GM12878 (cell line): ENCODE results near the gene TLDC2. TPM values are rescaled to one million over a fixed set of nuclear protein-coding genes. Genes with fewer than 3 reads are reported as not detected.
A peak's percentile ranks its signal among the peaks of the same experiment; 100 is the strongest.

ENCODE experiments used
- ATAC-seq: fragments of 200-7000 bp; cut with Tn5 transposase; 3 replicates; pipeline ENCODE4 v1.9.1; 2020; ENCODE audit warnings: mild to moderate bottlenecking, moderate library complexity
- BruUV-seq: library from RNA; stranded (reverse); fragments of 400-500 nt; replicated peaks from 2 replicates; lab custom pipeline; 2021; lab: Mats Ljungman, UMichigan
- CTCF ChIA-PET: fragments of 300-600 bp; sonication (Branson Sonifier 250); formaldehyde crosslinking; extraction: SDS; loops from one replicate; lab custom pipeline; 2021; ENCODE audit warnings: inconsistent platforms; lab: Yijun Ruan, JAX
- POLR2A ChIA-PET: fragments of 350-600 bp; formaldehyde crosslinking; extraction: SDS; loops from one replicate; lab custom pipeline; 2021; ENCODE audit warnings: inconsistent platforms; lab: Charles Lee
- RAD21 ChIA-PET: fragments of 300-600 bp; sonication (Branson Sonifier 250); formaldehyde crosslinking; loops from one replicate; lab custom pipeline; 2023; ENCODE audit warnings: antibody characterized with exemption; ENCODE audit not compliant: unreplicated experiment; lab: Charles Lee
- SMC1A ChIA-PET: fragments of 300-600 bp; sonication (Branson Sonifier 250); formaldehyde crosslinking; loops from one replicate; lab custom pipeline; 2023; ENCODE audit not compliant: unreplicated experiment, uncharacterized antibody; lab: Charles Lee
- DNase-seq: peaks from one replicate; pipeline ENCODE4 v3.0.0-alpha.2; 2011; ENCODE audit warnings: low read depth, low spot score
- FAIRE-seq: peaks from 3 replicates; lab custom pipeline; 2011; peaks lifted over from hg19 to GRCh38; lab: Jason Lieb, UNC
- H2AFZ ChIP-seq: 2 replicates; pipeline ENCODE4 v1.6.0; 2011; ENCODE audit warnings: low read depth, low read length, control low read depth; ENCODE audit not compliant: control insufficient read depth
- H3K27ac ChIP-seq: 2 replicates; pipeline ENCODE4 v1.5.1; 2011; ENCODE audit warnings: control low read depth; ENCODE audit not compliant: control insufficient read depth, insufficient read depth
- H3K27me3 ChIP-seq, 2 experiments: replicated peaks in 1 of 2; 2 replicates each; pipeline versions ENCODE4 v1.6.0 to v1.6.1; 2011; ENCODE audit warnings: low read length in 1 of 2; ENCODE audit not compliant: control insufficient read depth in 2 of 2, insufficient read depth in 2 of 2
- H3K36me3 ChIP-seq, 2 experiments: 2 replicates each; pipeline ENCODE4 v1.5.1; 2011; ENCODE audit warnings: low read length in 1 of 2; ENCODE audit not compliant: control insufficient read depth in 2 of 2, insufficient read depth in 2 of 2
- H3K4me1 ChIP-seq: 2 replicates; pipeline ENCODE4 v1.6.1; 2011; ENCODE audit warnings: mild to moderate bottlenecking, low read length, moderate library complexity, mixed read lengths; ENCODE audit not compliant: control insufficient read depth, insufficient read depth
- H3K4me2 ChIP-seq: 2 replicates; pipeline ENCODE4 v1.6.0; 2011; ENCODE audit warnings: control low read depth; ENCODE audit not compliant: control insufficient read depth, insufficient read depth
- H3K4me3 ChIP-seq: fragments of 200-600 bp; sonication (generic); 2 replicates; pipeline ENCODE4 v1.5.1; 2016
- H3K79me2 ChIP-seq: 2 replicates; pipeline ENCODE4 v1.6.0; 2011; ENCODE audit warnings: low read length; ENCODE audit not compliant: control insufficient read depth, insufficient read depth
- H3K9ac ChIP-seq: 2 replicates; pipeline ENCODE4 v1.8.0; 2011; ENCODE audit warnings: low read length, control low read depth, mixed read lengths; ENCODE audit not compliant: control insufficient read depth, insufficient read depth
- H3K9me3 ChIP-seq: replicated peaks from 3 replicates; pipeline ENCODE4 v1.5.1; 2011; ENCODE audit warnings: mild to moderate bottlenecking, low read length; ENCODE audit not compliant: control insufficient read depth, insufficient read depth
- H4K20me1 ChIP-seq: 2 replicates; pipeline ENCODE4 v1.6.0; 2011; ENCODE audit not compliant: control insufficient read depth, insufficient read depth
- FOXK2 ChIP-seq: fragments of 450-650 bp; IDR thresholded peaks from 2 replicates; pipeline ENCODE4 v1.6.1; 2017; ENCODE audit warnings: mild to moderate bottlenecking, moderate library complexity
- NFYA ChIP-seq: IDR thresholded peaks from 2 replicates; pipeline ENCODE4 v1.6.1; 2011; ENCODE audit warnings: low read depth, mild to moderate bottlenecking, low read length, improper control_type of control experiment, borderline replicate concordance
- NR2C1 ChIP-seq: fragments of 450-650 bp; IDR thresholded peaks from 2 replicates; pipeline ENCODE4 v1.6.1; 2017; ENCODE audit warnings: antibody characterized with exemption, mild to moderate bottlenecking, moderate library complexity
- POLR2A ChIP-seq: IDR thresholded peaks from 2 replicates; pipeline ENCODE4 v1.6.1; 2011; ENCODE audit warnings: low read depth, mild to moderate bottlenecking, low read length
- POU2F2 ChIP-seq: IDR thresholded peaks from 3 replicates; pipeline ENCODE4 v1.6.1; 2011; ENCODE audit warnings: low read depth, mild to moderate bottlenecking, low read length, borderline replicate concordance
- TARDBP ChIP-seq: IDR thresholded peaks from 2 replicates; pipeline ENCODE4 v1.6.1; 2016; ENCODE audit warnings: borderline replicate concordance
- ZSCAN29 ChIP-seq: fragments of 450-650 bp; IDR thresholded peaks from 2 replicates; pipeline ENCODE4 v1.6.1; 2017; ENCODE audit warnings: mild to moderate bottlenecking, moderate library complexity
- WGBS: methylation state at CpG from one replicate; pipeline ENCODE4 v1.1.6; 2016; ENCODE audit warnings: low lambda C conversion rate; ENCODE audit not compliant: insufficient replicate concordance, insufficient coverage; ENCODE audit errors: missing lambda C conversion rate; 5-methylcytosine and 5-hydroxymethylcytosine counted together
- in situ Hi-C: fragments of 300-500 bp; cut with MboI; formaldehyde crosslinking; loops from 9 replicates; pipeline ENCODE4 v1.14.3; 2018; ENCODE audit warnings: mixed read lengths
- intact Hi-C: fragments of 100-400 bp; cut with micrococcal nuclease; formaldehyde crosslinking; loops from one replicate; pipeline ENCODE4 v1.14.2; 2022; ENCODE audit not compliant: unreplicated experiment
- polyA plus RNA-seq, 11 experiments: library from polyadenylated mRNA; depleted of rRNA in 4 of 11; unstranded in 6 of 11; stranded (reverse) in 5 of 11; fragments of >200 nt; fragmentation: Nextera tagmentation in 4 of 11; fragmentation: Illumina TruSeq in 1 of 11; extraction: Ambion mirVana in 4 of 11; extraction: Trizol in 1 of 11; gene quantifications; 1 replicate in 1 of 11; 2 replicates in 10 of 11; pipeline versions ENCODE4 v1.2.1 to v1.2.3, GENCODE V29; 2011 to 2016; ENCODE audit warnings: inconsistent platforms in 2 of 11, missing spikeins in 2 of 11, low read depth in 1 of 11
- total RNA-seq, 4 experiments: library from RNA; depleted of rRNA in 3 of 4; stranded (reverse); fragments of >200 nt in 3 of 4; fragmentation: Illumina TruSeq in 1 of 4; extraction: Trizol in 1 of 4; gene quantifications; 2 replicates each; pipeline versions ENCODE4 v1.2.1 to v1.2.3, GENCODE V29; 2013 to 2021

Gene TLDC2
- total and polyA plus RNA-seq, 10 of the 15 experiments (the other 5 are each of a cell fraction or from before 2014, with no cell fraction given) = 0.05 to 0.41 (median 0.21) TPM

- RAD21 ChIA-PET = interaction anchor here (0.6 to 9.7 kb wide), 2 partner anchors 18 to 27 kb away, joined by 3 to 215 read pairs; no protein-coding TSS in a partner anchor
- H3K27me3 ChIP-seq = no peaks in the 10 kb centered on the region
- no peaks in the 10 kb centered on the region for H4K20me1 ChIP-seq
- ATAC-seq (no peak), DNase-seq (no peak), FAIRE-seq (no peak)
- in situ Hi-C loops (no loop called here), intact Hi-C loops (no loop called here)
- POLR2A ChIA-PET = interaction anchor here (2.6 to 12.4 kb wide), 3 partner anchors 10 to 20 kb away, joined by 9 to 114 read pairs (median 14); no protein-coding TSS in a partner anchor
- H2AFZ ChIP-seq = no peak overlapping the region
- peaks cover 21% of the 10 kb centered on the region for H3K4me1 ChIP-seq
- no peaks in the 10 kb centered on the region for H3K9me3 ChIP-seq
- H3K27ac ChIP-seq = no peak overlapping the region
- H3K36me3 ChIP-seq = no peaks in the 10 kb centered on the region; a peak in 1 of 4 replicates
- CTCF ChIA-PET = interaction anchor here (0.9 to 25.3 kb wide), 3 partner anchors 11 to 30 kb away, joined by 3 to 349 read pairs (median 6); no protein-coding TSS in a partner anchor
- TF ChIP-seq NR2C1 = no peak
- 0 out of 2 replicates have a peak, but pooled peaks have one; percentile 5 for TF ChIP-seq POLR2A
- no peak for TF ChIP-seq NFYA
- TF ChIP-seq TARDBP = no peak
- no peak for TF ChIP-seq ZSCAN29
- no peak for TF ChIP-seq FOXK2
- no peak for TF ChIP-seq POU2F2
- peaks cover 2% of the 10 kb centered on the region; the same call in 1 of the 2 replicates for H3K79me2 ChIP-seq
- H3K4me3 ChIP-seq = no peak overlapping the region
- BruUV-seq = no TSS peak
- WGBS = 97% methylated on average over 3 of the region's 3 CpGs
- no peak overlapping the region for H3K9ac ChIP-seq
- SMC1A ChIA-PET = interaction anchor here (0.6 to 13.5 kb wide), 7 partner anchors 7 to 41 kb away, joined by 3 to 105 read pairs (median 5); a partner anchor contains a TSS
- H3K4me2 ChIP-seq = no peak overlapping the region
These were observed 19.7 kb upstream of the TLDC2 start for GRCh38 chr20:36856195-36856594.
